ENCODE data around the gene CACTIN. TPM values are rescaled to one million over a fixed set of nuclear protein-coding genes. Genes with fewer than 3 reads are reported as not detected.

The CACTIN gene
- total and polyA plus RNA-seq, 4 donors, result 16.7 to 23.4 (median 18.7) TPM

DNA sequence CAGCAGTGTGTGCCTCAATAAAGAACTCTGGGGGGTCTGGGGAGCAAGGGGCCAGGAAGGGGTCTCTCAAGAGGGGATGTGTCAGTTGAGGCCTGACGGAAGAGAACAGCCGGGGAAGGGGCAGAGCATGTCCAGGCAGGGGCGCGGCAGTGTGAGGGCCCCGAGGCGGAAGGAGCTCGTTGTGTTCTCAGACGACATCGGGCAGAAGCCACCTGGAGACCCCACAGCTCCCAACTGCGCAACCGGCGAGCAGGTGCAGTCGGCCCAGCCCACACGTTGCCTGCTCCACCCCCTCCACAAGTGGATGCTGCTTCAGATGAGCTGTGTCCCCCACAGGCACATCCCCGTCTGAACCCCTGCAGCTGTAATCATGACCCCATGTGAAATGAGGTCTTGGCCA is 4.9 kb downstream of the CACTIN start:
- H3K27me3 ChIP-seq (ENCODE audit: control insufficient read depth in 3 of 3, insufficient read depth in 3 of 3, low read length in 2 of 3), result no peaks in the 10 kb centered on the region
- H3K4me1 ChIP-seq (ENCODE audit: control insufficient read depth in 5 of 5, insufficient read depth in 5 of 5, low read length in 5 of 5), result peaks cover 3 to 17% (median 11%) of the 10 kb centered on the region in 5 donors
- ATAC-seq (ENCODE audit: insufficient read depth, low FRiP score) (no peak), DNase-seq (no peak)
- H3K4me3 ChIP-seq, result no peak overlapping the region
- WGBS, 2 donors, result 95 to 97% methylated on average over 15 of the region's 15 CpGs
- TF ChIP-seq, protein P1, sequence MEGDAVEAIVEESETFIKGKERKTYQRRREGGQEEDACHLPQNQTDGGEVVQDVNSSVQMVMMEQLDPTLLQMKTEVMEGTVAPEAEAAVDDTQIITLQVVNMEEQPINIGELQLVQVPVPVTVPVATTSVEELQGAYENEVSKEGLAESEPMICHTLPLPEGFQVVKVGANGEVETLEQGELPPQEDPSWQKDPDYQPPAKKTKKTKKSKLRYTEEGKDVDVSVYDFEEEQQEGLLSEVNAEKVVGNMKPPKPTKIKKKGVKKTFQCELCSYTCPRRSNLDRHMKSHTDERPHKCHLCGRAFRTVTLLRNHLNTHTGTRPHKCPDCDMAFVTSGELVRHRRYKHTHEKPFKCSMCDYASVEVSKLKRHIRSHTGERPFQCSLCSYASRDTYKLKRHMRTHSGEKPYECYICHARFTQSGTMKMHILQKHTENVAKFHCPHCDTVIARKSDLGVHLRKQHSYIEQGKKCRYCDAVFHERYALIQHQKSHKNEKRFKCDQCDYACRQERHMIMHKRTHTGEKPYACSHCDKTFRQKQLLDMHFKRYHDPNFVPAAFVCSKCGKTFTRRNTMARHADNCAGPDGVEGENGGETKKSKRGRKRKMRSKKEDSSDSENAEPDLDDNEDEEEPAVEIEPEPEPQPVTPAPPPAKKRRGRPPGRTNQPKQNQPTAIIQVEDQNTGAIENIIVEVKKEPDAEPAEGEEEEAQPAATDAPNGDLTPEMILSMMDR (IDR thresholded peaks at IDR 0.05; ENCODE audit: control extremely low read depth, extremely low read depth), result no peak
- no peak overlapping the region for H3K27ac ChIP-seq (ENCODE audit: low read depth in 1 of 2, low read length in 1 of 2)
- H3K9ac ChIP-seq (ENCODE audit: insufficient read depth in 1 of 2, low read length in 2 of 2), result no peak overlapping the region
- no peaks in the 10 kb centered on the region for H3K9me3 ChIP-seq (ENCODE audit: control insufficient read depth in 4 of 4, insufficient read depth in 3 of 4, low read length in 3 of 4)
- peaks cover 0 to 43% (median 8%) of the 10 kb centered on the region in 4 donors for H3K36me3 ChIP-seq (ENCODE audit: control insufficient read depth in 4 of 4, insufficient read depth in 4 of 4, low read length in 4 of 4)

DNA sequence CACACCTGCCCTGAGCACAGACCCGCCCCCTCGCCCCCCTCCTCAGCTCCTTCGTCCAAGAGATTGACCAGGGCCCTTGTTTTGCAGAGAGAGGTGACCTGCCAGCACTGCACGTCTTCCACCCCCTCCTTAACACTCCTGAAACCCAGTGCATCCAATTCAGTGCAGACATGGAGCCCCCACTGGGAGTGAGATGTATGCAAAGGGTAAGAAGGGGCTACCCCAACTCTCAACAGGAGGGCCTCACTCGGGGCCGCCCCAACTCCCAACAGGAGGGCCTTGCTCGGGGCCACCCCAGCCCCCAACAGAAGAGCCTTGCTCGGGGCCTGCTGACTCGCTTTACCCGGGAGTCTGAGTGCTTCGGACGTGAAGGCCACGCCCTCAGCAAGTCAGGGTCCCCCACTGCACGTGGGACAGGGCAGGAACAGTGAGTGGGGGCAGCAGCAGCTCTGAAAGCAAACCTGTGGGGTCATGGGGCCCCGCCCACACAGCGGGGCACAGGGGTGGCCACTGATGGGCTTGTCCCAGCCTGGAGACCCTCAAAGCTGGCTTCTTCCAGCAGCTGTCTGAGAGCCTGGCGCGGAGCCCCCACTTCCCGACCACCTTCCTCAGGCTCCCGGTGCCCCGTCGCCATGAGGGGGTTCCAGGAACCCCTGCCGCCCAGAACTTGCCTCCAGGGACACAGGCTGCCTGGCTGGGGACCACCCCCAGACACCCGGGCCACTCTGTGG is 5.6 kb downstream of the CACTIN start:
- Histone ChIP-seq H3K9me3 (ENCODE audit: control insufficient read depth in 4 of 4, insufficient read depth in 3 of 4, low read length in 3 of 4) (no peaks in the 10 kb centered on the region), H3K36me3 (ENCODE audit: control insufficient read depth in 4 of 4, insufficient read depth in 4 of 4, low read length in 4 of 4) (peaks cover 0 to 43% (median 8%) of the 10 kb centered on the region in 4 donors), H3K9ac (ENCODE audit: insufficient read depth in 1 of 2, low read length in 2 of 2) (no peak overlapping the region), H3K27ac (ENCODE audit: low read depth in 1 of 2, low read length in 1 of 2) (no peak overlapping the region), H3K4me3 (no peak overlapping the region), H3K27me3 (ENCODE audit: control insufficient read depth in 3 of 3, insufficient read depth in 3 of 3, low read length in 2 of 3) (no peaks in the 10 kb centered on the region), H3K4me1 (ENCODE audit: control insufficient read depth in 5 of 5, insufficient read depth in 5 of 5, low read length in 5 of 5) (peaks cover 3 to 17% (median 11%) of the 10 kb centered on the region in 5 donors)
- no peak for DNase-seq
- 92 to 93% methylated on average over 24 of the region's 24 CpGs for WGBS, 2 donors
- ATAC-seq (ENCODE audit: insufficient read depth, low FRiP score), result no peak
- TF ChIP-seq, protein P1 (IDR thresholded peaks at IDR 0.05; ENCODE audit: control extremely low read depth, extremely low read depth), result no peak

GRCh38 chr19:3620145-3620816 is 6.3 kb downstream of the CACTIN start:
- Histone ChIP-seq H3K9me3 (ENCODE audit: control insufficient read depth in 4 of 4, insufficient read depth in 3 of 4, low read length in 3 of 4) (no peaks in the 10 kb centered on the region), H3K36me3 (ENCODE audit: control insufficient read depth in 4 of 4, insufficient read depth in 4 of 4, low read length in 4 of 4) (peaks cover 0 to 49% (median 8%) of the 10 kb centered on the region in 4 donors), H3K9ac (ENCODE audit: insufficient read depth in 1 of 2, low read length in 2 of 2) (no peak overlapping the region), H3K4me3 (no peak overlapping the region), H3K27ac (ENCODE audit: low read depth in 1 of 2, low read length in 1 of 2) (no peak overlapping the region), H3K4me1 (ENCODE audit: control insufficient read depth in 5 of 5, insufficient read depth in 5 of 5, low read length in 5 of 5) (peaks cover 0 to 12% (median 5%) of the 10 kb centered on the region in 5 donors), H3K27me3 (ENCODE audit: control insufficient read depth in 3 of 3, insufficient read depth in 3 of 3, low read length in 2 of 3) (no peaks in the 10 kb centered on the region)
- DNase-seq (no peak), ATAC-seq (ENCODE audit: insufficient read depth, low FRiP score) (no peak)
- WGBS, 2 donors, result 90 to 92% methylated on average over 18 to 19 of the region's 19 CpGs
- TF ChIP-seq, protein P1 (IDR thresholded peaks at IDR 0.05; ENCODE audit: control extremely low read depth, extremely low read depth), result no peak
